Measurements from ENCODE around the gene NKAIN2. TPM values are rescaled to one million over a fixed set of nuclear protein-coding genes. Genes with fewer than 3 reads are reported as not detected.

The NKAIN2 gene
- total RNA-seq, 1 experiment from 2014 or later: not detected

GRCh38 chr6:124748778-124749177 is 945.1 kb downstream of the NKAIN2 start:
- Histone ChIP-seq H3K4me2 (ENCODE audit: low read length) (no peak overlapping the region), H4K20me1 (ENCODE audit: insufficient read depth) (no peaks in the 10 kb centered on the region), H3K9me3 (ENCODE audit: control insufficient read depth in 1 of 2, insufficient read depth in 1 of 2, low read depth in 1 of 2, low read length in 2 of 2) (no peaks in the 10 kb centered on the region), H2AFZ (ENCODE audit: low read depth, low read length, poor library complexity, severe bottlenecking) (no peak overlapping the region), H3K27ac (ENCODE audit: low read depth, low read length) (no peak overlapping the region), H3K9ac (ENCODE audit: low read length) (no peak overlapping the region), H3K36me3 (ENCODE audit: control insufficient read depth in 1 of 2, insufficient read depth in 2 of 2, low read length in 2 of 2) (no peaks in the 10 kb centered on the region), H3K9me2 (ENCODE audit: insufficient read depth) (no peaks in the 10 kb centered on the region), H3K4me1 (ENCODE audit: control insufficient read depth in 1 of 2, insufficient read depth in 2 of 2, low read length in 2 of 2) (no peaks in the 10 kb centered on the region), H3K27me3 (ENCODE audit: insufficient read depth, low read length) (peaks cover 26% of the 10 kb centered on the region), H3K79me2 (ENCODE audit: insufficient read depth, low read length) (no peaks in the 10 kb centered on the region), H3K4me3 (replicated peaks in 1 of 2; ENCODE audit: low read depth in 1 of 2, low read length in 2 of 2) (no peak overlapping the region)
- ChIA-PET RAD21 (ENCODE audit: low non-redundant PET in 1 of 2, low total read pairs in 2 of 2, uncharacterized antibody in 2 of 2, unreplicated experiment in 2 of 2) (no interaction called here), CTCF (no interaction called here), POLR2A (no interaction called here)
- ATAC-seq (no peak), DNase-seq (ENCODE audit: low read depth, low spot score) (no peak)
- TF ChIP-seq REST (IDR thresholded peaks at IDR 0.05; ENCODE audit: low read depth) (no peak), ELF1 (IDR thresholded peaks at IDR 0.05; ENCODE audit: borderline replicate concordance, low read depth) (no peak), EZH2phosphoT487 (IDR thresholded peaks at IDR 0.05; ENCODE audit: borderline replicate concordance) (no peak), ZNF274 (IDR thresholded peaks at IDR 0.05; ENCODE audit: low read depth, low read length) (no peak), TCF7L2 (IDR thresholded peaks at IDR 0.05; ENCODE audit: borderline replicate concordance, extremely low read depth, insufficient read depth, insufficient read length) (no peak), CBX3 (IDR thresholded peaks at IDR 0.05; ENCODE audit: low read depth) (no peak)
- intact Hi-C loops (cut with micrococcal nuclease): no loop called here
- no TSS peak for BruUV-seq (replicated peaks)

- H3K27me3 ChIP-seq (ENCODE audit: insufficient read depth, low read length): peaks cover 18% of the 10 kb centered on the region
- no peaks in the 10 kb centered on the region for H3K9me2 ChIP-seq (ENCODE audit: insufficient read depth)
- intact Hi-C loops (cut with micrococcal nuclease): no loop called here
- no peaks in the 10 kb centered on the region for H3K9me3 ChIP-seq (ENCODE audit: control insufficient read depth in 1 of 2, insufficient read depth in 1 of 2, low read depth in 1 of 2, low read length in 2 of 2)
- H3K4me3 ChIP-seq (replicated peaks in 1 of 2; ENCODE audit: low read depth in 1 of 2, low read length in 2 of 2): no peak overlapping the region
- no peaks in the 10 kb centered on the region for H3K79me2 ChIP-seq (ENCODE audit: insufficient read depth, low read length)
- H3K36me3 ChIP-seq (ENCODE audit: control insufficient read depth in 1 of 2, insufficient read depth in 2 of 2, low read length in 2 of 2): no peaks in the 10 kb centered on the region
- ChIA-PET POLR2A (no interaction called here), CTCF (no interaction called here), RAD21 (ENCODE audit: low non-redundant PET in 1 of 2, low total read pairs in 2 of 2, uncharacterized antibody in 2 of 2, unreplicated experiment in 2 of 2) (no interaction called here)
- H3K9ac ChIP-seq (ENCODE audit: low read length): no peak overlapping the region
- H4K20me1 ChIP-seq (ENCODE audit: insufficient read depth): no peaks in the 10 kb centered on the region
- ATAC-seq (no peak), DNase-seq (ENCODE audit: low read depth, low spot score) (no peak)
- BruUV-seq (replicated peaks): no TSS peak
- no peak overlapping the region for H3K4me2 ChIP-seq (ENCODE audit: low read length)
- no peak overlapping the region for H2AFZ ChIP-seq (ENCODE audit: low read depth, low read length, poor library complexity, severe bottlenecking)
- H3K4me1 ChIP-seq (ENCODE audit: control insufficient read depth in 1 of 2, insufficient read depth in 2 of 2, low read length in 2 of 2): no peaks in the 10 kb centered on the region
- no peak overlapping the region for H3K27ac ChIP-seq (ENCODE audit: low read depth, low read length)
- TF ChIP-seq YY1 (IDR thresholded peaks at IDR 0.05; ENCODE audit: extremely low read depth, insufficient replicate concordance, low read depth, low read length) (no peak), REST (IDR thresholded peaks at IDR 0.05; ENCODE audit: low read depth) (no peak), TCF7L2 (IDR thresholded peaks at IDR 0.05; ENCODE audit: borderline replicate concordance, extremely low read depth, insufficient read depth, insufficient read length) (no peak), ELF1 (IDR thresholded peaks at IDR 0.05; ENCODE audit: borderline replicate concordance, low read depth) (no peak), ATF3 (IDR thresholded peaks at IDR 0.05) (no peak), CEBPB (IDR thresholded peaks at IDR 0.05; ENCODE audit: low read depth) (no peak)
Observed at GRCh38 chr6:124753001-124753400, 949.3 kb downstream of the NKAIN2 start.
